Esophagus squamous epithelium (tissue), 4 donors: ENCODE measurements around the gene SHC1.

Experiments
- CTCF ChIP-seq, 6 experiments: fragments of 450-650 bp in 4 of 6; fragments of 200-600 bp in 2 of 6; sonication (generic) in 2 of 6; IDR thresholded peaks; one replicate each; pipeline ENCODE4 v1.5.1; 2016 to 2019; ENCODE audit warnings: antibody characterized with exemption in 6 of 6, mild to moderate bottlenecking in 4 of 6, moderate library complexity in 4 of 6
- POLR2A ChIP-seq, 4 donors: fragments of 450-650 bp; IDR thresholded peaks; one replicate each; pipeline ENCODE4 v1.6.1; 2017; ENCODE audit warnings: antibody characterized with exemption in 4 of 4, mild to moderate bottlenecking in 4 of 4, moderate library complexity in 3 of 4

GRCh38 chr1:154969246-154969645 lies 1.3 kb downstream of the SHC1 start:
- TF ChIP-seq POLR2A (IDR thresholded peaks at IDR 0.05) (no peak), CTCF (IDR thresholded peaks at IDR 0.05) (no peak)
